SK-N-SH (cell line): ENCODE results near the gene PEX26. TPM values are rescaled to one million over a fixed set of nuclear protein-coding genes. Genes with fewer than 3 reads are reported as not detected.

Experiments used
- CTCF ChIA-PET: fragments of 300-600, 350-600 bp; formaldehyde crosslinking; extraction: SDS; loops from one replicate; lab custom pipeline; 2021; lab: Yijun Ruan, JAX
- POLR2A ChIA-PET: fragments of 350-600 bp; sonication (Branson Sonifier 250); formaldehyde crosslinking; extraction: SDS; loops from one replicate; lab custom pipeline; 2020; ENCODE audit warnings: antibody characterized with exemption, inconsistent platforms; lab: Yijun Ruan, JAX
- DNase-seq: peaks from one replicate; pipeline ENCODE4 v3.0.0; 2012
- H2AFZ ChIP-seq: fragments of 200-600 bp; sonication (generic); 2 replicates; pipeline ENCODE4 v1.8.1; 2016; ENCODE audit warnings: antibody characterized with exemption, mild to moderate bottlenecking, low read depth
- H3F3A ChIP-seq: fragments of 200-600 bp; sonication (generic); replicated peaks from 2 replicates; pipeline ENCODE3; 2016; ENCODE audit warnings: antibody characterized with exemption, mild to moderate bottlenecking; ENCODE audit not compliant: insufficient read depth
- H3K27ac ChIP-seq, 2 experiments: fragments of 200-500 bp in 1 of 2; fragments of 200-600 bp in 1 of 2; sonication (Bioruptor generic) in 1 of 2; sonication (generic), shearing (Covaris generic) in 1 of 2; 2 replicates each; pipeline versions ENCODE4 v1.5.1 to v1.6.1; 2014 to 2016; ENCODE audit warnings: low read depth in 2 of 2, inconsistent platforms in 1 of 2, low read length in 1 of 2, mild to moderate bottlenecking in 1 of 2, mixed read lengths in 1 of 2
- H3K27me3 ChIP-seq: fragments of 200-600 bp; sonication (generic), shearing (Covaris generic); 2 replicates; pipeline ENCODE4 v1.6.1; 2016; ENCODE audit warnings: mixed run types; ENCODE audit not compliant: insufficient read depth
- H3K36me3 ChIP-seq, 2 experiments: fragments of 200-500 bp in 1 of 2; fragments of 200-600 bp in 1 of 2; sonication (Bioruptor generic) in 1 of 2; sonication (generic) in 1 of 2; replicated peaks in 1 of 2; 2 replicates each; pipeline versions ENCODE3 to v1.5.1; 2014 to 2016; ENCODE audit warnings: low read length in 1 of 2, mild to moderate bottlenecking in 1 of 2; ENCODE audit not compliant: insufficient read depth in 2 of 2, control insufficient read depth in 1 of 2
- H3K4me1 ChIP-seq, 2 experiments: fragments of 200-500 bp in 1 of 2; fragments of 200-600 bp in 1 of 2; sonication (Bioruptor generic) in 1 of 2; sonication (generic), shearing (Covaris generic) in 1 of 2; 2 replicates each; pipeline versions ENCODE4 v1.5.1 to v1.6.1; 2014 to 2016; ENCODE audit warnings: low read depth in 1 of 2, low read length in 1 of 2, mixed run types in 1 of 2; ENCODE audit not compliant: insufficient read depth in 2 of 2, control insufficient read depth in 1 of 2
- H3K4me2 ChIP-seq: fragments of 200-600 bp; sonication (generic), shearing (Covaris generic); 2 replicates; pipeline ENCODE4 v1.6.1; 2017; ENCODE audit warnings: mixed run types
- H3K4me3 ChIP-seq, 2 experiments: fragments of 200-500 bp in 1 of 2; fragments of 200-600 bp in 1 of 2; sonication (Bioruptor generic) in 1 of 2; sonication (generic), shearing (Covaris generic) in 1 of 2; 2 replicates each; pipeline versions ENCODE4 v1.5.1 to v1.8.1; 2014 to 2016; ENCODE audit warnings: low read depth in 2 of 2, inconsistent platforms in 1 of 2, low read length in 1 of 2, mild to moderate bottlenecking in 1 of 2, mixed read lengths in 1 of 2, moderate library complexity in 1 of 2
- H3K79me2 ChIP-seq: fragments of 200-600 bp; sonication (generic); 2 replicates; pipeline ENCODE4 v1.8.1; 2017; ENCODE audit warnings: mild to moderate bottlenecking; ENCODE audit not compliant: insufficient read depth
- H3K9ac ChIP-seq: fragments of 200-600 bp; sonication (generic); 2 replicates; pipeline ENCODE4 v1.6.1; 2017; ENCODE audit warnings: mixed run types
- H3K9me2 ChIP-seq: fragments of 200-600 bp; sonication (generic); 2 replicates; pipeline ENCODE4 v1.6.1; 2017; ENCODE audit warnings: mixed run types
- H3K9me3 ChIP-seq: fragments of 200-600 bp; sonication (generic); 2 replicates; pipeline ENCODE4 v1.6.1; 2017; ENCODE audit warnings: mixed run types, mild to moderate bottlenecking, moderate library complexity
- H4K20me1 ChIP-seq: fragments of 200-600 bp; sonication (generic); 2 replicates; pipeline ENCODE4 v1.6.1; 2017; ENCODE audit warnings: mild to moderate bottlenecking, mixed run types; ENCODE audit not compliant: insufficient read depth
- CHD2 ChIP-seq: fragments of 150-350 bp; IDR thresholded peaks from 2 replicates; pipeline ENCODE4 v1.6.1; 2018; ENCODE audit warnings: low read length; ENCODE audit not compliant: partially characterized antibody
- ELF1 ChIP-seq: IDR thresholded peaks from 2 replicates; pipeline ENCODE4 v1.4.0; 2012
- EZH2phosphoT487 ChIP-seq: fragments of 200-600 bp; sonication (generic); IDR thresholded peaks from 2 replicates; pipeline ENCODE4 v1.6.1; 2017; ENCODE audit warnings: low read depth, mixed run types, mild to moderate bottlenecking, antibody characterized with exemption, moderate library complexity, borderline replicate concordance
- FOSL2 ChIP-seq: IDR thresholded peaks from 2 replicates; pipeline ENCODE4 v1.4.0; 2012; ENCODE audit warnings: low read depth, mild to moderate bottlenecking, moderate library complexity, borderline replicate concordance
- FOXM1 ChIP-seq: IDR thresholded peaks from 2 replicates; pipeline ENCODE4 v1.4.0; 2012; ENCODE audit warnings: low read depth, mild to moderate bottlenecking
- GABPA ChIP-seq: IDR thresholded peaks from 2 replicates; pipeline ENCODE4 v1.4.0; 2012; ENCODE audit warnings: low read depth, mild to moderate bottlenecking
- GATA2 ChIP-seq: sonication (generic); formaldehyde crosslinking; IDR thresholded peaks from 2 replicates; pipeline ENCODE4 v1.5.0; 2020; ENCODE audit warnings: mild to moderate bottlenecking, missing genetic modification reagents
- JUND ChIP-seq: IDR thresholded peaks from 2 replicates; pipeline ENCODE4 v1.4.0; 2012
- MEF2A ChIP-seq: IDR thresholded peaks from 2 replicates; pipeline ENCODE4 v1.4.0; 2012; ENCODE audit warnings: low read depth, borderline replicate concordance
- NFIC ChIP-seq: IDR thresholded peaks from 2 replicates; pipeline ENCODE4 v1.4.0; 2012; ENCODE audit warnings: borderline replicate concordance
- NRF1 ChIP-seq: IDR thresholded peaks from 2 replicates; pipeline ENCODE4 v1.6.1; 2012; ENCODE audit warnings: low read depth, mild to moderate bottlenecking, low read length
- POLR2AphosphoS5 ChIP-seq: IDR thresholded peaks from 2 replicates; pipeline ENCODE4 v1.6.1; 2012; ENCODE audit warnings: low read depth, low read length
- RAD21 ChIP-seq: IDR thresholded peaks from 2 replicates; pipeline ENCODE4 v1.6.1; 2012; ENCODE audit warnings: mild to moderate bottlenecking, low read length
- RCOR1 ChIP-seq: fragments of 150-350 bp; IDR thresholded peaks from 2 replicates; pipeline ENCODE4 v1.6.1; 2017; ENCODE audit warnings: antibody characterized with exemption, low read length
- RFX5 ChIP-seq: IDR thresholded peaks from 2 replicates; pipeline ENCODE4 v1.6.1; 2012; ENCODE audit warnings: mild to moderate bottlenecking, improper control_type of control experiment, low read length
- RXRA ChIP-seq: IDR thresholded peaks from 2 replicates; pipeline ENCODE4 v1.4.0; 2012; ENCODE audit warnings: low read depth, mild to moderate bottlenecking, borderline replicate concordance
- SMC3 ChIP-seq: IDR thresholded peaks from 2 replicates; pipeline ENCODE4 v1.6.1; 2012; ENCODE audit warnings: low read depth, low read length, improper control_type of control experiment
- TAF1 ChIP-seq: IDR thresholded peaks from 2 replicates; pipeline ENCODE4 v1.6.1; 2012; ENCODE audit warnings: low read depth, mild to moderate bottlenecking, low read length, moderate library complexity, borderline replicate concordance
- TCF12 ChIP-seq: IDR thresholded peaks from 2 replicates; pipeline ENCODE4 v1.4.0; 2012
- TEAD4 ChIP-seq: IDR thresholded peaks from 2 replicates; pipeline ENCODE4 v1.4.0; 2012; ENCODE audit warnings: mild to moderate bottlenecking, borderline replicate concordance; ENCODE audit not compliant: insufficient read depth
- YY1 ChIP-seq: IDR thresholded peaks from 2 replicates; pipeline ENCODE4 v1.4.0; 2012; ENCODE audit warnings: low read depth, mild to moderate bottlenecking
- WGBS: methylation state at CpG from one replicate; pipeline ENCODE4 v1.1.6; 2017; ENCODE audit warnings: low lambda C conversion rate; 5-methylcytosine and 5-hydroxymethylcytosine counted together
- polyA plus RNA-seq, 3 experiments: library from polyadenylated mRNA; depleted of rRNA; stranded (reverse); fragments of >200 nt; gene quantifications; 2 replicates each; pipeline ENCODE4 v1.2.3, GENCODE V29; 2012
- TF ChIP-seq, protein P1 (sequence below): IDR thresholded peaks from 2 replicates; pipeline ENCODE4; 2012
- TF ChIP-seq, protein P2 (sequence below): IDR thresholded peaks from 2 replicates; pipeline ENCODE4 v1.4.0; 2012; ENCODE audit warnings: low read depth, borderline replicate concordance
- TF ChIP-seq, protein P3 (sequence below): IDR thresholded peaks from 2 replicates; pipeline ENCODE4 v1.4.0; 2012; ENCODE audit warnings: low read depth
- TF ChIP-seq, protein P4 (sequence below): IDR thresholded peaks from 2 replicates; pipeline ENCODE4 v1.6.1; 2012; ENCODE audit warnings: mild to moderate bottlenecking, low read depth, low read length, moderate library complexity
- TF ChIP-seq, protein P5 (sequence below): fragments of 150-350 bp; IDR thresholded peaks from 2 replicates; pipeline ENCODE4 v1.6.1; 2017; ENCODE audit warnings: antibody characterized with exemption, low read length, low read depth, borderline replicate concordance

PEX26 gene
- polyA plus RNA-seq, 1 of the 3 experiments (the other 2 are of a cell fraction), result 13.0 TPM

DNA sequence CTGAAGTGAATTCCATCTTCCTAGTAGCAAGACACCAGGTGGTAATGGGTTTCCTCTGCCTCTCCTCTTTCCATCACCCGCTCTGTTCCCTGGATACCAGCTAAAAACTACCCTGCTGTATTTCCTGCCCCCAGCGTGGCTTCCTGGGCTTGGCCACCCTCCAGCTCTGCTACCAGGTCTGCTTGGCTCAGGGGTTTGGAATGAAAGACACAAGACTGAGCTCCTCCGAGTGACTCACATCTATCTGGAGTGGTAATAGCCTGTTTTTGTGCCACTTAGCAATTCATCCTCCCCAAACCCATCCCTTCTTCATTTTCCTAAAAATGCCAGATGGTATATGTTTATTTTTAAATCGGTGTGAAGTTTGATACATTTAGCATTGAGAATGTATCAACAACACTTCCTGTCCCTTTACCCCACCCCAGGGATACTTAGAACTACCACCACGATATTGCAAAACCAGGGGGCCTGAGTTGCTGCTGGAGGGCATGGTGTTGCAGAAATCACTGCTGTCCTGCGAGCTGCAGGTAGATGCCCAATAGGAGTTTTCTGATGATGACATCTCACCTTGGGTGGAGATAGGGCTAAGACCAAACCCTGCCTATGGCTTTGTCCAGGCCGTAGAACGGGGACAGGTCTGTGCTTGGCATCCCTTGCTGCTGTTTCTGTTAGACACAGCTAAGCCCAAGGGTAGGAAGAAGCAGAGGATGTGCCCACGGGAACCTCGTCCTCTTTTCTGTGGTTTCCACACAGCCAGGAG, 45.9 kb upstream of the PEX26 start:
- Histone ChIP-seq H2AFZ (no peak overlapping the region), H4K20me1 (no peaks in the 10 kb centered on the region), H3K4me1 (peaks cover 11 to 16% of the 10 kb centered on the region in 2 experiments; a peak in 3 of 4 replicates), H3K9me3 (no peaks in the 10 kb centered on the region), H3K9me2 (no peaks in the 10 kb centered on the region), H3K79me2 (no peaks in the 10 kb centered on the region), H3K36me3 (no peaks in the 10 kb centered on the region), H3K9ac (peak overlapping the region; percentile 58), H3K4me2 (peak overlapping the region; percentile 70), H3F3A (peaks cover 19% of the 10 kb centered on the region), H3K27ac (peak overlapping the region; percentile 82 to 93; a peak in 3 of 4 replicates), H3K4me3 (0 out of 4 replicates have a peak overlapping the region, but pooled peaks of 1 of the 2 experiments have one; percentile 26), H3K27me3 (no peaks in the 10 kb centered on the region)
- ChIA-PET CTCF (interaction anchor here (1.2 kb wide), 1 partner anchor 45 kb away, joined by 4 read pairs; no protein-coding TSS in a partner anchor), POLR2A (no interaction called here)
- WGBS, result 15% methylated on average over 7 of the region's 10 CpGs
- DNase-seq, result no peak
- TF ChIP-seq NFIC (peak; percentile 99), EZH2phosphoT487 (no peak), NRF1 (no peak), SMC3 (no peak), RFX5 (no peak), POLR2AphosphoS5 (peak; percentile 81; the same call in 1 of the 2 replicates), TAF1 (0 out of 2 replicates have a peak, but pooled peaks have one; percentile 17), RXRA (peak; percentile 82), CHD2 (no peak), RAD21 (no peak), TEAD4 (peak; percentile 93), FOXM1 (peak; percentile 90), TCF12 (peak; percentile 99), JUND (peak; percentile 99), YY1 (peak; percentile 24; the same call in 1 of the 2 replicates), GABPA (0 out of 2 replicates have a peak, but pooled peaks have one; percentile 27), ELF1 (peak; percentile 42), GATA2 (no peak), FOSL2 (peak; percentile 98), RCOR1 (no peak), MEF2A (peak; percentile 88)
- TF ChIP-seq, protein P1, sequence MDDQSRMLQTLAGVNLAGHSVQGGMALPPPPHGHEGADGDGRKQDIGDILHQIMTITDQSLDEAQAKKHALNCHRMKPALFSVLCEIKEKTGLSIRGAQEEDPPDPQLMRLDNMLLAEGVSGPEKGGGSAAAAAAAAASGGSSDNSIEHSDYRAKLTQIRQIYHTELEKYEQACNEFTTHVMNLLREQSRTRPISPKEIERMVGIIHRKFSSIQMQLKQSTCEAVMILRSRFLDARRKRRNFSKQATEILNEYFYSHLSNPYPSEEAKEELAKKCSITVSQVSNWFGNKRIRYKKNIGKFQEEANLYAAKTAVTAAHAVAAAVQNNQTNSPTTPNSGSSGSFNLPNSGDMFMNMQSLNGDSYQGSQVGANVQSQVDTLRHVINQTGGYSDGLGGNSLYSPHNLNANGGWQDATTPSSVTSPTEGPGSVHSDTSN, result peak; percentile 85
- TF ChIP-seq, protein P2, sequence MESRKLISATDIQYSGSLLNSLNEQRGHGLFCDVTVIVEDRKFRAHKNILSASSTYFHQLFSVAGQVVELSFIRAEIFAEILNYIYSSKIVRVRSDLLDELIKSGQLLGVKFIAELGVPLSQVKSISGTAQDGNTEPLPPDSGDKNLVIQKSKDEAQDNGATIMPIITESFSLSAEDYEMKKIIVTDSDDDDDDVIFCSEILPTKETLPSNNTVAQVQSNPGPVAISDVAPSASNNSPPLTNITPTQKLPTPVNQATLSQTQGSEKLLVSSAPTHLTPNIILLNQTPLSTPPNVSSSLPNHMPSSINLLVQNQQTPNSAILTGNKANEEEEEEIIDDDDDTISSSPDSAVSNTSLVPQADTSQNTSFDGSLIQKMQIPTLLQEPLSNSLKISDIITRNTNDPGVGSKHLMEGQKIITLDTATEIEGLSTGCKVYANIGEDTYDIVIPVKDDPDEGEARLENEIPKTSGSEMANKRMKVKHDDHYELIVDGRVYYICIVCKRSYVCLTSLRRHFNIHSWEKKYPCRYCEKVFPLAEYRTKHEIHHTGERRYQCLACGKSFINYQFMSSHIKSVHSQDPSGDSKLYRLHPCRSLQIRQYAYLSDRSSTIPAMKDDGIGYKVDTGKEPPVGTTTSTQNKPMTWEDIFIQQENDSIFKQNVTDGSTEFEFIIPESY, result peak; percentile 84
- TF ChIP-seq, protein P3, sequence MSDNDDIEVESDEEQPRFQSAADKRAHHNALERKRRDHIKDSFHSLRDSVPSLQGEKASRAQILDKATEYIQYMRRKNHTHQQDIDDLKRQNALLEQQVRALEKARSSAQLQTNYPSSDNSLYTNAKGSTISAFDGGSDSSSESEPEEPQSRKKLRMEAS, result peak; percentile 69; the same call in 1 of the 2 replicates
- TF ChIP-seq, protein P4, sequence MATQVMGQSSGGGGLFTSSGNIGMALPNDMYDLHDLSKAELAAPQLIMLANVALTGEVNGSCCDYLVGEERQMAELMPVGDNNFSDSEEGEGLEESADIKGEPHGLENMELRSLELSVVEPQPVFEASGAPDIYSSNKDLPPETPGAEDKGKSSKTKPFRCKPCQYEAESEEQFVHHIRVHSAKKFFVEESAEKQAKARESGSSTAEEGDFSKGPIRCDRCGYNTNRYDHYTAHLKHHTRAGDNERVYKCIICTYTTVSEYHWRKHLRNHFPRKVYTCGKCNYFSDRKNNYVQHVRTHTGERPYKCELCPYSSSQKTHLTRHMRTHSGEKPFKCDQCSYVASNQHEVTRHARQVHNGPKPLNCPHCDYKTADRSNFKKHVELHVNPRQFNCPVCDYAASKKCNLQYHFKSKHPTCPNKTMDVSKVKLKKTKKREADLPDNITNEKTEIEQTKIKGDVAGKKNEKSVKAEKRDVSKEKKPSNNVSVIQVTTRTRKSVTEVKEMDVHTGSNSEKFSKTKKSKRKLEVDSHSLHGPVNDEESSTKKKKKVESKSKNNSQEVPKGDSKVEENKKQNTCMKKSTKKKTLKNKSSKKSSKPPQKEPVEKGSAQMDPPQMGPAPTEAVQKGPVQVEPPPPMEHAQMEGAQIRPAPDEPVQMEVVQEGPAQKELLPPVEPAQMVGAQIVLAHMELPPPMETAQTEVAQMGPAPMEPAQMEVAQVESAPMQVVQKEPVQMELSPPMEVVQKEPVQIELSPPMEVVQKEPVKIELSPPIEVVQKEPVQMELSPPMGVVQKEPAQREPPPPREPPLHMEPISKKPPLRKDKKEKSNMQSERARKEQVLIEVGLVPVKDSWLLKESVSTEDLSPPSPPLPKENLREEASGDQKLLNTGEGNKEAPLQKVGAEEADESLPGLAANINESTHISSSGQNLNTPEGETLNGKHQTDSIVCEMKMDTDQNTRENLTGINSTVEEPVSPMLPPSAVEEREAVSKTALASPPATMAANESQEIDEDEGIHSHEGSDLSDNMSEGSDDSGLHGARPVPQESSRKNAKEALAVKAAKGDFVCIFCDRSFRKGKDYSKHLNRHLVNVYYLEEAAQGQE, result peak; percentile 35; the same call in 1 of the 2 replicates
- TF ChIP-seq, protein P5, sequence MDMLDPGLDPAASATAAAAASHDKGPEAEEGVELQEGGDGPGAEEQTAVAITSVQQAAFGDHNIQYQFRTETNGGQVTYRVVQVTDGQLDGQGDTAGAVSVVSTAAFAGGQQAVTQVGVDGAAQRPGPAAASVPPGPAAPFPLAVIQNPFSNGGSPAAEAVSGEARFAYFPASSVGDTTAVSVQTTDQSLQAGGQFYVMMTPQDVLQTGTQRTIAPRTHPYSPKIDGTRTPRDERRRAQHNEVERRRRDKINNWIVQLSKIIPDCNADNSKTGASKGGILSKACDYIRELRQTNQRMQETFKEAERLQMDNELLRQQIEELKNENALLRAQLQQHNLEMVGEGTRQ, result no peak
